KMS-11 (cell line): Measurements from ENCODE around the gene BBS1.

Experiments
- H2AFZ ChIP-seq: fragments of 200-600 bp; sonication (generic); 2 replicates; pipeline ENCODE4 v1.6.1; 2016; ENCODE audit warnings: antibody characterized with exemption, mixed run types, low read depth
- H3K27ac ChIP-seq: fragments of 200-600 bp; sonication (generic); 2 replicates; pipeline ENCODE4 v1.6.1; 2016; ENCODE audit warnings: mild to moderate bottlenecking, mixed run types
- H3K27me3 ChIP-seq: fragments of 200-600 bp; sonication (generic); 2 replicates; pipeline ENCODE4 v1.6.1; 2017; ENCODE audit warnings: mild to moderate bottlenecking, low read depth, mixed run types, moderate library complexity; ENCODE audit not compliant: insufficient read depth
- H3K36me3 ChIP-seq: fragments of 200-600 bp; sonication (generic); 2 replicates; pipeline ENCODE4 v1.6.1; 2017; ENCODE audit warnings: mild to moderate bottlenecking, mixed run types; ENCODE audit not compliant: insufficient read depth
- H3K4me1 ChIP-seq: fragments of 200-600 bp; sonication (generic); 2 replicates; pipeline ENCODE4 v1.6.1; 2016; ENCODE audit warnings: mild to moderate bottlenecking, low read depth, mixed run types; ENCODE audit not compliant: poor library complexity, severe bottlenecking
- H3K4me2 ChIP-seq: fragments of 200-600 bp; sonication (generic); 2 replicates; pipeline ENCODE4 v1.7.0; 2016; ENCODE audit warnings: mild to moderate bottlenecking, mixed run types
- H3K4me3 ChIP-seq: fragments of 200-600 bp; sonication (generic); IDR thresholded peaks from 2 replicates; pipeline ENCODE4 v1.6.1; 2017; ENCODE audit warnings: low read depth, low read length, mixed read lengths; ENCODE audit not compliant: insufficient read depth
- H3K79me2 ChIP-seq: fragments of 200-600 bp; sonication (generic); 2 replicates; pipeline ENCODE4 v1.6.1; 2016; ENCODE audit warnings: low read depth, mixed run types; ENCODE audit not compliant: insufficient read depth
- H3K9ac ChIP-seq: fragments of 200-600 bp; sonication (generic); 2 replicates; pipeline ENCODE4 v1.6.1; 2016; ENCODE audit warnings: mild to moderate bottlenecking, mixed run types
- H4K20me1 ChIP-seq: fragments of 200-600 bp; sonication (generic); 2 replicates; pipeline ENCODE4 v1.6.1; 2016; ENCODE audit warnings: mild to moderate bottlenecking, mixed run types; ENCODE audit not compliant: insufficient read depth
- TF ChIP-seq, protein P1 (sequence below): fragments of 200-600 bp; sonication (generic); conservative IDR thresholded peaks from 2 replicates; pipeline ENCODE4 v1.6.1; 2017; ENCODE audit warnings: low read depth, mild to moderate bottlenecking, antibody characterized with exemption, low read length, moderate library complexity, mixed read lengths

Gene BBS1

GRCh38 chr11:66468691-66469090, 41.7 kb upstream of the BBS1 start:
- Histone ChIP-seq H3K4me2 (no peak overlapping the region), H3K4me3 (no peak overlapping the region), H2AFZ (no peak overlapping the region), H4K20me1 (no peaks in the 10 kb centered on the region), H3K9ac (no peak overlapping the region), H3K4me1 (peaks cover 5% of the 10 kb centered on the region), H3K27me3 (no peaks in the 10 kb centered on the region), H3K36me3 (no peaks in the 10 kb centered on the region), H3K79me2 (no peaks in the 10 kb centered on the region), H3K27ac (no peak overlapping the region)
- TF ChIP-seq, protein P1, sequence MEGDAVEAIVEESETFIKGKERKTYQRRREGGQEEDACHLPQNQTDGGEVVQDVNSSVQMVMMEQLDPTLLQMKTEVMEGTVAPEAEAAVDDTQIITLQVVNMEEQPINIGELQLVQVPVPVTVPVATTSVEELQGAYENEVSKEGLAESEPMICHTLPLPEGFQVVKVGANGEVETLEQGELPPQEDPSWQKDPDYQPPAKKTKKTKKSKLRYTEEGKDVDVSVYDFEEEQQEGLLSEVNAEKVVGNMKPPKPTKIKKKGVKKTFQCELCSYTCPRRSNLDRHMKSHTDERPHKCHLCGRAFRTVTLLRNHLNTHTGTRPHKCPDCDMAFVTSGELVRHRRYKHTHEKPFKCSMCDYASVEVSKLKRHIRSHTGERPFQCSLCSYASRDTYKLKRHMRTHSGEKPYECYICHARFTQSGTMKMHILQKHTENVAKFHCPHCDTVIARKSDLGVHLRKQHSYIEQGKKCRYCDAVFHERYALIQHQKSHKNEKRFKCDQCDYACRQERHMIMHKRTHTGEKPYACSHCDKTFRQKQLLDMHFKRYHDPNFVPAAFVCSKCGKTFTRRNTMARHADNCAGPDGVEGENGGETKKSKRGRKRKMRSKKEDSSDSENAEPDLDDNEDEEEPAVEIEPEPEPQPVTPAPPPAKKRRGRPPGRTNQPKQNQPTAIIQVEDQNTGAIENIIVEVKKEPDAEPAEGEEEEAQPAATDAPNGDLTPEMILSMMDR, result no peak

DNA sequence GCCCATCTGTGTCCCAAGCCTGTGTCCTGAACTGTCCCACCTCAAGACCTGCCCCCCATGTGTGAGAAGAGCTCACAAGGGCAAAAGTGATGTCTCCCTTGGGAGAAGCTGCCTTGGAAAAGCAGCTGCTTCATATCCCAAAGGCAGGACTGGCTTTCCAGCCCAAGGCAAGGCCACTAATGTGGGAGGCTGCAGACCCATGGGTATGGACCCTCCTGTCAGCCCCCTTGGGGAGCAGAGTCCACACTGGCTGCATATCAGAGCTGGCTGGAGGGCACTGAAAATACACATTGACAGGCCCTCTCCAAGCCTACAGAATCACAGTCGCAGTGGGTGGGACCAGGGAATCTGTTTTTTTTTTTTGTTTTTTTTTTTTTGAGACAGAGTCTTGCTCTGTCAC, 41.0 kb upstream of the BBS1 start:
- H4K20me1 ChIP-seq, result no peaks in the 10 kb centered on the region
- no peak overlapping the region for H3K4me2 ChIP-seq
- no peaks in the 10 kb centered on the region for H3K79me2 ChIP-seq
- H3K4me3 ChIP-seq, result no peak overlapping the region
- H3K4me1 ChIP-seq, result peaks cover 5% of the 10 kb centered on the region
- no peaks in the 10 kb centered on the region for H3K27me3 ChIP-seq
- no peak overlapping the region for H2AFZ ChIP-seq
- TF ChIP-seq, protein P1, result no peak
- no peak overlapping the region for H3K27ac ChIP-seq
- H3K36me3 ChIP-seq, result no peaks in the 10 kb centered on the region
- no peak overlapping the region for H3K9ac ChIP-seq

DNA sequence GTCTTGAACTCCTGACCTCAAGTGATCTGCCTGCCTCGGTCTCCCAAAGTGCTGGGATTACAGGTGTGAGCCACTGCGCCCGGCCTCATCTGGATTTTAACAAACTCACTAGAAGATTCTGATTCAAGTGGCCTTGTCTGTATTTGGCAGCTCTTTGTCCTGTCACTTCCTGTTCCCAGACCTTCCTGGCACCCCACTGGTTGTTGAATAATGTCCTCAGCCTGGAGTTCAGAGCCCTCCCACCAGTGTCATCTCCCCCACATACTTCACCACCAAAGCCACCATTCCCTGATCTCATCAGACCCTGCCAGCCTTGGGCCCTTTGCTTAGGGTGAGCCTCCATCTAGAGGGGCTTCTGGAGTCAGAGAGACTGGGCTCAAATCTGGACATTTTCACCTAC, 40.4 kb upstream of the BBS1 start:
- Histone ChIP-seq H3K79me2 (no peaks in the 10 kb centered on the region), H3K36me3 (no peaks in the 10 kb centered on the region), H2AFZ (no peak overlapping the region), H3K9ac (no peak overlapping the region), H3K4me1 (peaks cover 5% of the 10 kb centered on the region), H4K20me1 (no peaks in the 10 kb centered on the region), H3K4me3 (no peak overlapping the region), H3K4me2 (no peak overlapping the region), H3K27ac (no peak overlapping the region), H3K27me3 (no peaks in the 10 kb centered on the region)
- TF ChIP-seq, protein P1, result no peak

- Histone ChIP-seq H3K27me3 (no peaks in the 10 kb centered on the region), H3K9ac (no peak overlapping the region), H3K79me2 (no peaks in the 10 kb centered on the region), H3K36me3 (no peaks in the 10 kb centered on the region), H3K4me1 (peaks cover 5% of the 10 kb centered on the region), H4K20me1 (no peaks in the 10 kb centered on the region), H3K4me2 (no peak overlapping the region), H3K4me3 (no peak overlapping the region), H3K27ac (no peak overlapping the region), H2AFZ (no peak overlapping the region)
- TF ChIP-seq, protein P1, result no peak
Observed at GRCh38 chr11:66471142-66471541, 39.3 kb upstream of the BBS1 start.
